GM23338 (cell line): ENCODE measurements around the gene METTL4. TPM values are rescaled to one million over a fixed set of nuclear protein-coding genes. Genes with fewer than 3 reads are reported as not detected.

Source experiments
- ATAC-seq: fragments of 200-7000 bp; cut with Tn5 transposase; 3 replicates; pipeline ENCODE4 v1.9.1; 2020
- DNase-seq: peaks from one replicate; pipeline ENCODE4 v3.0.0-alpha.2; 2015; ENCODE audit warnings: low spot score
- H2AFZ ChIP-seq: fragments of 200-600 bp; sonication (generic); 2 replicates; pipeline ENCODE4 v1.8.0; 2016; ENCODE audit warnings: antibody characterized with exemption, mild to moderate bottlenecking, moderate library complexity
- H3F3A ChIP-seq: fragments of 200-600 bp; sonication (generic); replicated peaks from 2 replicates; pipeline ENCODE4 v1.8.0; 2017; ENCODE audit warnings: antibody characterized with exemption, mixed run types, low read depth
- H3K27ac ChIP-seq: fragments of 200-600 bp; sonication (generic); 2 replicates; pipeline ENCODE4 v1.6.1; 2016; ENCODE audit warnings: low read depth
- H3K27me3 ChIP-seq: fragments of 200-600 bp; sonication (generic); 2 replicates; pipeline ENCODE4 v1.8.0; 2016; ENCODE audit warnings: mild to moderate bottlenecking, mixed run types, moderate library complexity; ENCODE audit not compliant: insufficient read depth
- H3K36me3 ChIP-seq: fragments of 200-600 bp; sonication (generic); 2 replicates; pipeline ENCODE4 v1.8.0; 2016; ENCODE audit warnings: mild to moderate bottlenecking; ENCODE audit not compliant: insufficient read depth
- H3K4me1 ChIP-seq: fragments of 200-600 bp; sonication (generic); 2 replicates; pipeline ENCODE4 v1.8.0; 2016; ENCODE audit warnings: mild to moderate bottlenecking, moderate library complexity; ENCODE audit not compliant: insufficient read depth
- H3K4me2 ChIP-seq: fragments of 200-600 bp; sonication (generic); 2 replicates; pipeline ENCODE4 v1.7.1; 2017; ENCODE audit warnings: mixed run types
- H3K4me3 ChIP-seq: fragments of 200-600 bp; sonication (generic); 2 replicates; pipeline ENCODE4 v1.6.1; 2016; ENCODE audit warnings: mixed run types
- H3K79me2 ChIP-seq: fragments of 200-600 bp; sonication (generic); replicated peaks from 2 replicates; pipeline ENCODE4 v1.8.0; 2017; ENCODE audit warnings: mild to moderate bottlenecking; ENCODE audit not compliant: insufficient read depth
- H3K9me2 ChIP-seq: fragments of 200-600 bp; sonication (generic); 2 replicates; pipeline ENCODE4 v1.8.0; 2017; ENCODE audit not compliant: insufficient read depth
- H4K20me1 ChIP-seq: fragments of 200-600 bp; sonication (generic); replicated peaks from 2 replicates; pipeline ENCODE4 v1.8.0; 2017; ENCODE audit warnings: mild to moderate bottlenecking; ENCODE audit not compliant: insufficient read depth
- H3K27ac Mint-ChIP-seq: 2 replicates; pipeline ENCODE4 v1.8.0; 2020; ENCODE audit warnings: inconsistent platforms, mild to moderate bottlenecking, moderate library complexity, mixed read lengths
- H3K27me3 Mint-ChIP-seq: 3 replicates; pipeline ENCODE4 v1.8.0; 2022; ENCODE audit warnings: low read depth, mild to moderate bottlenecking, moderate library complexity, mixed read lengths, inconsistent platforms; ENCODE audit not compliant: insufficient read depth, poor library complexity
- H3K36me3 Mint-ChIP-seq: 3 replicates; pipeline ENCODE4 v1.8.0; 2021; ENCODE audit warnings: low read depth, mild to moderate bottlenecking, inconsistent platforms, moderate library complexity, mixed read lengths
- H3K4me1 Mint-ChIP-seq: 3 replicates; pipeline ENCODE4 v1.8.0; 2020; ENCODE audit warnings: mild to moderate bottlenecking, inconsistent platforms, mixed read lengths
- H3K4me3 Mint-ChIP-seq: 3 replicates; pipeline ENCODE4 v1.8.0; 2021; ENCODE audit warnings: moderate library complexity, mild to moderate bottlenecking, inconsistent platforms, mixed read lengths
- H3K9me3 Mint-ChIP-seq: 3 replicates; pipeline ENCODE4 v1.8.0; 2020; ENCODE audit warnings: moderate library complexity, mild to moderate bottlenecking, inconsistent platforms, mixed read lengths
- EZH2phosphoT487 ChIP-seq: fragments of 200-600 bp; sonication (generic); IDR thresholded peaks from one replicate; pipeline ENCODE4 v1.8.1; 2018; ENCODE audit warnings: antibody characterized with exemption; ENCODE audit not compliant: unreplicated experiment
- JUNB ChIP-seq: IDR thresholded peaks from one replicate; pipeline ENCODE4 v1.6.1; 2016; ENCODE audit warnings: antibody characterized with exemption; ENCODE audit not compliant: unreplicated experiment
- POLR2AphosphoS5 ChIP-seq: IDR thresholded peaks from 2 replicates; pipeline ENCODE4 v1.6.1; 2016; ENCODE audit warnings: antibody characterized with exemption, low read depth
- ZNF114 ChIP-seq: fragments of 250-450 bp; sonication (Bioruptor Pico); IDR thresholded peaks from 2 replicates; pipeline ENCODE4 v1.5.0; 2020; ENCODE audit warnings: mild to moderate bottlenecking, moderate library complexity
- ZNF331 ChIP-seq: fragments of 250-450 bp; sonication (Bioruptor Pico); IDR thresholded peaks from 2 replicates; pipeline ENCODE4 v1.5.0; 2020; ENCODE audit warnings: low read depth, mild to moderate bottlenecking, moderate library complexity
- polyA plus RNA-seq: library from polyadenylated mRNA; unstranded; fragments of >200 nt; fragmentation: Nextera tagmentation; extraction: Ambion mirVana; gene quantifications from 2 replicates; pipeline ENCODE4 v1.2.1, GENCODE V29; 2016
- total RNA-seq: library from RNA; depleted of rRNA; stranded (reverse); fragments of >200 nt; shearing (Covaris generic); gene quantifications from 2 replicates; pipeline ENCODE4 v1.2.3, GENCODE V29; 2014
- TF ChIP-seq, protein P1 (sequence below): fragments of 250-450 bp; sonication (Bioruptor Pico); IDR thresholded peaks from 2 replicates; pipeline ENCODE4 v1.5.0; 2020; ENCODE audit warnings: mild to moderate bottlenecking, moderate library complexity
- TF ChIP-seq, protein P2 (sequence below): IDR thresholded peaks from 2 replicates; pipeline ENCODE4 v1.6.1; 2016; ENCODE audit warnings: antibody characterized with exemption

METTL4 gene
- total and polyA plus RNA-seq, 2 experiments from 2014 or later = 11.9 to 14.9 TPM

DNA sequence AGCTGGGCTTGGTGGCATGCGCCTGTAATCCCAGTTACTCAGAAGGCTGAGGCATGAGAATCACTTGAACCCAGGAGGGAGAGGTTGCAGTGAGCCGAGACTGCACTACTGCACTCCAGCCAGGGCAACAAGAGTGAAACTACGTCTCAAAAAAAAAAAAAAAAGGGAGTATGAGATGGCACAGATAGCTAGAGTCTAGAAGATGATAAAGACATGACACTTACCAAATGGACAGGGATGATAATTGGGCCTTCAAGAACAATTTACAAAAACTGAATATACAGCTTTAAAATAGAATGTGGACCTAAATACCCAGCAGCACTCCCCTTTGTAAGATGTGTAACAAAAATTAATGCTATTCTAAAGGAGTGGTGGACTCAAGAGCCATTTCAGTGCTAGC is 2.7 kb downstream of the METTL4 start (continued):
- TF ChIP-seq, protein P1, sequence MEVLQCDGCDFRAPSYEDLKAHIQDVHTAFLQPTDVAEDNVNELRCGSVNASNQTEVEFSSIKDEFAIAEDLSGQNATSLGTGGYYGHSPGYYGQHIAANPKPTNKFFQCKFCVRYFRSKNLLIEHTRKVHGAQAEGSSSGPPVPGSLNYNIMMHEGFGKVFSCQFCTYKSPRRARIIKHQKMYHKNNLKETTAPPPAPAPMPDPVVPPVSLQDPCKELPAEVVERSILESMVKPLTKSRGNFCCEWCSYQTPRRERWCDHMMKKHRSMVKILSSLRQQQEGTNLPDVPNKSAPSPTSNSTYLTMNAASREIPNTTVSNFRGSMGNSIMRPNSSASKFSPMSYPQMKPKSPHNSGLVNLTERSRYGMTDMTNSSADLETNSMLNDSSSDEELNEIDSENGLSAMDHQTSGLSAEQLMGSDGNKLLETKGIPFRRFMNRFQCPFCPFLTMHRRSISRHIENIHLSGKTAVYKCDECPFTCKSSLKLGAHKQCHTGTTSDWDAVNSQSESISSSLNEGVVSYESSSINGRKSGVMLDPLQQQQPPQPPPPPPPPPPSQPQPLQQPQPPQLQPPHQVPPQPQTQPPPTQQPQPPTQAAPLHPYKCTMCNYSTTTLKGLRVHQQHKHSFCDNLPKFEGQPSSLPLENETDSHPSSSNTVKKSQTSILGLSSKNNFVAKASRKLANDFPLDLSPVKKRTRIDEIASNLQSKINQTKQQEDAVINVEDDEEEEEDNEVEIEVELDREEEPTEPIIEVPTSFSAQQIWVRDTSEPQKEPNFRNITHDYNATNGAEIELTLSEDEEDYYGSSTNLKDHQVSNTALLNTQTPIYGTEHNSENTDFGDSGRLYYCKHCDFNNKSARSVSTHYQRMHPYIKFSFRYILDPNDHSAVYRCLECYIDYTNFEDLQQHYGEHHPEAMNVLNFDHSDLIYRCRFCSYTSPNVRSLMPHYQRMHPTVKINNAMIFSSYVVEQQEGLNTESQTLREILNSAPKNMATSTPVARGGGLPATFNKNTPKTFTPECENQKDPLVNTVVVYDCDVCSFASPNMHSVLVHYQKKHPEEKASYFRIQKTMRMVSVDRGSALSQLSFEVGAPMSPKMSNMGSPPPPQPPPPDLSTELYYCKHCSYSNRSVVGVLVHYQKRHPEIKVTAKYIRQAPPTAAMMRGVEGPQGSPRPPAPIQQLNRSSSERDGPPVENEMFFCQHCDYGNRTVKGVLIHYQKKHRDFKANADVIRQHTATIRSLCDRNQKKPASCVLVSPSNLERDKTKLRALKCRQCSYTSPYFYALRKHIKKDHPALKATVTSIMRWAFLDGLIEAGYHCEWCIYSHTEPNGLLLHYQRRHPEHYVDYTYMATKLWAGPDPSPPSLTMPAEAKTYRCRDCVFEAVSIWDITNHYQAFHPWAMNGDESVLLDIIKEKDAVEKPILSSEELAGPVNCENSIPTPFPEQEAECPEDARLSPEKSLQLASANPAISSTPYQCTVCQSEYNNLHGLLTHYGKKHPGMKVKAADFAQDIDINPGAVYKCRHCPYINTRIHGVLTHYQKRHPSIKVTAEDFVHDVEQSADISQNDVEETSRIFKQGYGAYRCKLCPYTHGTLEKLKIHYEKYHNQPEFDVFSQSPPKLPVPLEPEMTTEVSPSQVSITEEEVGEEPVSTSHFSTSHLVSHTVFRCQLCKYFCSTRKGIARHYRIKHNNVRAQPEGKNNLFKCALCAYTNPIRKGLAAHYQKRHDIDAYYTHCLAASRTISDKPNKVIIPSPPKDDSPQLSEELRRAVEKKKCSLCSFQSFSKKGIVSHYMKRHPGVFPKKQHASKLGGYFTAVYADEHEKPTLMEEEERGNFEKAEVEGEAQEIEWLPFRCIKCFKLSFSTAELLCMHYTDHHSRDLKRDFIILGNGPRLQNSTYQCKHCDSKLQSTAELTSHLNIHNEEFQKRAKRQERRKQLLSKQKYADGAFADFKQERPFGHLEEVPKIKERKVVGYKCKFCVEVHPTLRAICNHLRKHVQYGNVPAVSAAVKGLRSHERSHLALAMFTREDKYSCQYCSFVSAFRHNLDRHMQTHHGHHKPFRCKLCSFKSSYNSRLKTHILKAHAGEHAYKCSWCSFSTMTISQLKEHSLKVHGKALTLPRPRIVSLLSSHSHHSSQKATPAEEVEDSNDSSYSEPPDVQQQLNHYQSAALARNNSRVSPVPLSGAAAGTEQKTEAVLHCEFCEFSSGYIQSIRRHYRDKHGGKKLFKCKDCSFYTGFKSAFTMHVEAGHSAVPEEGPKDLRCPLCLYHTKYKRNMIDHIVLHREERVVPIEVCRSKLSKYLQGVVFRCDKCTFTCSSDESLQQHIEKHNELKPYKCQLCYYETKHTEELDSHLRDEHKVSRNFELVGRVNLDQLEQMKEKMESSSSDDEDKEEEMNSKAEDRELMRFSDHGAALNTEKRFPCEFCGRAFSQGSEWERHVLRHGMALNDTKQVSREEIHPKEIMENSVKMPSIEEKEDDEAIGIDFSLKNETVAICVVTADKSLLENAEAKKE (CRISPR knock-in tag) = no peak
- TF ChIP-seq, protein P2, sequence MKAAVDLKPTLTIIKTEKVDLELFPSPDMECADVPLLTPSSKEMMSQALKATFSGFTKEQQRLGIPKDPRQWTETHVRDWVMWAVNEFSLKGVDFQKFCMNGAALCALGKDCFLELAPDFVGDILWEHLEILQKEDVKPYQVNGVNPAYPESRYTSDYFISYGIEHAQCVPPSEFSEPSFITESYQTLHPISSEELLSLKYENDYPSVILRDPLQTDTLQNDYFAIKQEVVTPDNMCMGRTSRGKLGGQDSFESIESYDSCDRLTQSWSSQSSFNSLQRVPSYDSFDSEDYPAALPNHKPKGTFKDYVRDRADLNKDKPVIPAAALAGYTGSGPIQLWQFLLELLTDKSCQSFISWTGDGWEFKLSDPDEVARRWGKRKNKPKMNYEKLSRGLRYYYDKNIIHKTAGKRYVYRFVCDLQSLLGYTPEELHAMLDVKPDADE = no peak
- no peak for TF ChIP-seq ZNF331 (CRISPR knock-in tag)
- no peak for TF ChIP-seq JUNB

DNA sequence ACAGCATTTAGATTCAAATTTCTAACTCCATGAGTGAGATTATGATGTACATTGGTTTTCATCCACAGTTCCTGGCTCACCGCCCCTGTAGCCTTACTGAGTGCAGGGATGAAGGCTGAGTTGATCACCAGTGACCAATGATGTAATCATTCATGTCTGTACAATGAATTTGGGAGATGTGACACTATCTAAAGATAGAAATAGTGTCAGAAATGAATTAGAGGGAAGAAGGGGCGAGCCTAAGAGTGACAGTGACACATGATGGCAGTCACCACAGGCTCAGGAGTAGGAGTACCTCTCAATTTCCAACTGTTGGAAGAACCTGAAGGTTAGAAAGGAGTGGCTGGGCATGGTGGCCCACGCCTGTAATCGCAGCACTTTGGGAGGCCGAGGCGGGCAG is 3.2 kb downstream of the METTL4 start:
- peaks cover 15% of the 10 kb centered on the region for H3K4me1 Mint-ChIP-seq
- H3K27ac Mint-ChIP-seq = no peak overlapping the region
- no peaks in the 10 kb centered on the region for H3K9me2 ChIP-seq
- DNase-seq (no peak), ATAC-seq (no peak)
- H3K27ac ChIP-seq = no peak overlapping the region
- H4K20me1 ChIP-seq = peaks cover 3% of the 10 kb centered on the region; the same call in 1 of the 2 replicates
- H3K4me3 Mint-ChIP-seq = no peak overlapping the region
- H3K4me3 ChIP-seq = no peak overlapping the region
- H3K79me2 ChIP-seq = peaks cover 42% of the 10 kb centered on the region
- H3K27me3 ChIP-seq = no peaks in the 10 kb centered on the region
- H3K4me1 ChIP-seq = peaks cover 6% of the 10 kb centered on the region
- peaks cover 14% of the 10 kb centered on the region; the same call in 2 of the 3 replicates for H3K36me3 Mint-ChIP-seq
- H3F3A ChIP-seq = no peaks in the 10 kb centered on the region
- no peak overlapping the region for H3K4me2 ChIP-seq
- peaks cover 11% of the 10 kb centered on the region for H3K27me3 Mint-ChIP-seq
- no peaks in the 10 kb centered on the region; the same call in 1 of the 2 replicates for H3K36me3 ChIP-seq
- no peaks in the 10 kb centered on the region for H3K9me3 Mint-ChIP-seq
- H2AFZ ChIP-seq = no peak overlapping the region
- TF ChIP-seq POLR2AphosphoS5 (no peak), ZNF114 (no peak), EZH2phosphoT487 (no peak), JUNB (no peak)
- TF ChIP-seq, protein P1 (CRISPR knock-in tag) = no peak
- TF ChIP-seq, protein P2 = no peak
